ENCODE results near the gene YWHAE. TPM values are rescaled to one million over a fixed set of nuclear protein-coding genes. Genes with fewer than 3 reads are reported as not detected.
"Not testable (repeated sequence)": the region's sequence is repeated elsewhere in the genome, so short reads cannot be mapped to it uniquely, and the experiment has no call there.

Gene YWHAE
- total RNA-seq, 1 donor from 2014 or later, result 613 TPM

GRCh38 chr17:1414634-1415033 is 14.6 kb upstream of the YWHAE start:
- intact Hi-C loops (cut with DNase I), result no loop called here
- peak; percentile 31 for ATAC-seq (ENCODE audit: poor library complexity)

DNA sequence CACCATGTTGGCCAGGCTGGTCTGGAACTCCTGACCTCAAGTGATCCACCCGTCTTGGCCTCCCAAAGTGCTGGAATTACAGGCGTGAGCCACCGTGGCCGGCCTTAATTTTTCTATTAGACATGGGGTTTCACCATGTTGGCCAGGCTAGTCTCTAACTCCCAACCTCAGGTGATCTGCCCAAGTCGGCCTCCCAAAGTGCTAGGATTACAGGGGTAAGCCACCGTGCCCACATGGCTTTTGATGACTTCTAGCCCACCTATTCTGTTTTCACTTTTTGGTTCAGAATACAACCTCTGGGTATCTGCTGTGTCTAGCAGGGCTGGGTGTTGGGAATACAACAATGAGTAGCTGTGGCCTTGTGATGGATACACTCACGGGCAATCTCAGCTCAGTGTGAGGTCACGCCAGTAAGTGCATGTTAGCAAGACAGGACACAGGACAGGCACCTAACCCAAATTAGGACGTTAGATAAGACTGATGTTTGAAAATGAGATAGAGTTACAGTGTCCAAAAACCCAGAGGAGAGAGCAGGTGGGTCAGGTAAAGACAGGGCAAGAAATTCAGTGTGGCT is 14.1 kb upstream of the YWHAE start:
- DNase-seq (no peak), ATAC-seq (ENCODE audit: poor library complexity) (peak; percentile 53)
- intact Hi-C loops (cut with DNase I), result no loop called here

More at GRCh38 chr17:1414634-1415033, 14.6 kb upstream of the YWHAE start:
- DNase-seq, result no peak

GRCh38 chr17:1413281-1413791 is 13.3 kb upstream of the YWHAE start:
- intact Hi-C loops (cut with DNase I), result no loop called here
- ATAC-seq (ENCODE audit: poor library complexity), result peak; percentile 89
- peak; percentile 82 for DNase-seq

- intact Hi-C loops (cut with DNase I), result no loop called here
- no peak for DNase-seq
- no peak for ATAC-seq (ENCODE audit: poor library complexity)
Measured at GRCh38 chr17:1412185-1413110, 12.4 kb upstream of the YWHAE start.

GRCh38 chr17:1402262-1402586 is 2.2 kb upstream of the YWHAE start:
- DNase-seq (no peak), ATAC-seq (ENCODE audit: poor library complexity) (no peak)
- intact Hi-C loops (cut with DNase I), result no loop called here

GRCh38 chr17:1398931-1399678 is 917 bp downstream of the YWHAE start:
- intact Hi-C loops (cut with DNase I), result no loop called here
- ATAC-seq (ENCODE audit: poor library complexity) (peak; percentile 51), DNase-seq (no peak)

- intact Hi-C loops (cut with DNase I), result no loop called here
- no peak for DNase-seq
- ATAC-seq (ENCODE audit: poor library complexity), result no peak
Measured at GRCh38 chr17:1398028-1398427, 2.0 kb downstream of the YWHAE start.

GRCh38 chr17:1395876-1396665 is 4.0 kb downstream of the YWHAE start:
- intact Hi-C loops (cut with DNase I); DNase-seq; ATAC-seq (ENCODE audit: poor library complexity): not testable (repeated sequence)

- no peak for ATAC-seq (ENCODE audit: poor library complexity)
- no peak for DNase-seq
- intact Hi-C loops (cut with DNase I), result no loop called here
Measured at GRCh38 chr17:1391577-1391976, 8.4 kb downstream of the YWHAE start.

- intact Hi-C loops (cut with DNase I), result no loop called here
- DNase-seq, result no peak
- ATAC-seq (ENCODE audit: poor library complexity), result peak; percentile 82
Measured at GRCh38 chr17:1390432-1391367, 9.3 kb downstream of the YWHAE start.

- intact Hi-C loops (cut with DNase I); ATAC-seq (ENCODE audit: poor library complexity); DNase-seq: not testable (repeated sequence)
Measured at GRCh38 chr17:1387490-1388227, 12.4 kb downstream of the YWHAE start.

DNA sequence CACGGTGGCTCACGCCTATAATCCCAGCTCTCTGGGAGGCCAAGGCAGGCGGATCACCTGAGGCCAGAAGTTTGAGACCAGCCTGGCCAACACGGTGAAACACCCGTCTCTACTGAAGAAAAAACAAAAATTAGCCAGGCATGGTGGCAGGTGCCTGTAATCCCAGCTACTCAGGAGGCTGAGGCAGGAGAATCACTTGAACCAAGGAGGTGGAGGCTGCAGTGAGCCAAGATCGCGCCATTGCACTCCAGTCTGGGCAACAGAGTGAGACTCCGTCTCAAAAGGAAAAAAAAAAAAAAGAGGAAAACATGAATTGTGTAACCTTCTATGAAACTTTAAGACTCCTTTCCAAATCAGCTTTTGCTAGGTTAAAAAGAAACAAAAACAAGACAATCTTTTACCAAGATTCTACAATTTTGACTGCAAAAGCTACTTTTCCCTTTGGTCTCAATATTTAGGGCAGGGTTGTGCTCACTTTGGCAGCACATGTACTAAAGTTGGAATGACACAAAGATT is 13.3 kb downstream of the YWHAE start:
- intact Hi-C loops (cut with DNase I); DNase-seq; ATAC-seq (ENCODE audit: poor library complexity): not testable (repeated sequence)

DNA sequence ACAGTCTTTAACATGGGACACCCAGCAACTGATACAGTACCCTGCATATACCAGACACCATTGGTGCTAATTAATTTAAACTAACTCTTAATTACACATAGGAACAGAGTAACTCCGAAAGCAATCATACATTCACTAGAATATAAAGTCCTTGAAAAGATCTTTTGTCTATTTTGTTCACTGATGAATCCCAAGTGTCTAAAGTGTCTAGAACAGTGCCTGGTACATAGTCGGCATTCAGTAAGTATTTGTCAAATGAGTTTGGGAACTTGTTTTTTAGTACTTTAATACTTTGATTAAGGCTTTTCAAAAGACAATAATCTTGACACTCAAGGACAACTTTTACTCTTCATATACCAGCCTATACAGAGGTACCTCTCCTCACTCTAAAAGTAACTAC is 13.8 kb downstream of the YWHAE start:
- DNase-seq (no peak), ATAC-seq (ENCODE audit: poor library complexity) (no peak)
- intact Hi-C loops (cut with DNase I), result no loop called here

GRCh38 chr17:1385861-1386260 is 14.2 kb downstream of the YWHAE start:
- intact Hi-C loops (cut with DNase I), result no loop called here
- DNase-seq (no peak), ATAC-seq (ENCODE audit: poor library complexity) (peak; percentile 18)

DNA sequence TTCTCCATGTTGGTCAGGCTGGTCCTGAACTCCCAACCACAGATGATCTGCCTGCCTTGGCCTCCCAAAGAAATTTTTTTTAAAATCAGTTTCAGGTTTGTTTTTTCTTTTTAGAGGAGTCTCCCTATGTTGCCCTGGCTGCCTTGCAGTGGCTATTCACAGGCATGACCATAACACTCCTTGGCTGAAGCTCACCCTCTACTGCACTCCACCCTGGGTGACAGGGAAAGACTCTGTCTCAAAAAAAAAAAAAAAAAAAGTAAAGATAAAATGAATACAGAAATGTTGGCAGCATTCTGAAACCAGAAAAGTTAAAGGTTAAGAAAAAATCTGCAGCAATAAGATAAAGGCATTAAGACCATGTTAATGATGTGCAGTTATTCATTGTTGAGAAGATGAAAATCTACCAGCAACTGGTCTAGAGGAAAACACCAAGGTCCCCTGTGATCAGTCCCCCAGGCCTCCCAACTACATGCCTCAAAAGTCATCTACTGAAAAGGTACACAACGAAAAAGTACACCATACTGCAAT is 15.1 kb downstream of the YWHAE start:
- peak; percentile 60 for ATAC-seq (ENCODE audit: poor library complexity)
- intact Hi-C loops (cut with DNase I), result no loop called here
- no peak for DNase-seq

DNA sequence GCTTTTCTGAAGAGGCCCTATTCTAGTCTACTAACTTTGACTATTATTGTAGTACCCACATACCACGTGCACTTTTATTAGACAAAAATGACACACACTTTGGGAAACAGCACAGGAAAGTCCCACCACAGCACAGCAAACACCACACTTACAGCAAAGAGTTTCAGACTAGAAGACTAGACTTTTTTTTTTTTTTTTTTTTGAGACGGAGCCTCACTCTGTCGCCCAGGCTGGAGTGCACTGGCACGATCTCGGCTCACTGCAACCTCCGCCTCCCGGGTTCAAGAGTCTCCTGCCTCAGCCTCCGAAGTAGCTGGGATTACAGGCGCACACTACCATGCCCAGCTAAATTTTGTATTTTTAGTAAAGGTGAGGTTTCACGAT is 20.1 kb downstream of the YWHAE start:
- DNase-seq (no peak), ATAC-seq (ENCODE audit: poor library complexity) (no peak)
- intact Hi-C loops (cut with DNase I), result no loop called here

Measured in Right ventricle myocardium superior (tissue), 1 donor.